Activated naive CD8-positive, alpha-beta T cell treated with anti-CD3 and anti-CD28 coated beads for 36 hours (primary cell): ENCODE data around the gene CDK9. TPM values are rescaled to one million over a fixed set of nuclear protein-coding genes. Genes with fewer than 3 reads are reported as not detected.
"Not testable (repeated sequence)": the region's sequence is repeated elsewhere in the genome, so short reads cannot be mapped to it uniquely, and the experiment has no call there.

Experiments used
- DNase-seq: peaks from one replicate; pipeline ENCODE4 v3.0.0; 2021
- H3K27ac Mint-ChIP-seq: one replicate; pipeline ENCODE4 v1.8.0; 2022; ENCODE audit warnings: mild to moderate bottlenecking, moderate library complexity, mixed read lengths
- H3K27me3 Mint-ChIP-seq: one replicate; pipeline ENCODE4 v1.8.0; 2022; ENCODE audit warnings: mild to moderate bottlenecking, mixed read lengths
- H3K36me3 Mint-ChIP-seq: one replicate; pipeline ENCODE4 v1.8.0; 2021; ENCODE audit warnings: mild to moderate bottlenecking, mixed read lengths
- H3K4me1 Mint-ChIP-seq: one replicate; pipeline ENCODE4 v1.8.0; 2021; ENCODE audit warnings: mixed read lengths
- H3K4me3 Mint-ChIP-seq: one replicate; pipeline ENCODE4 v1.8.0; 2022; ENCODE audit warnings: mild to moderate bottlenecking, moderate library complexity, mixed read lengths
- H3K9me3 Mint-ChIP-seq: one replicate; pipeline ENCODE4 v1.8.0; 2022; ENCODE audit warnings: mixed read lengths
- total RNA-seq, 2 experiments: library from RNA; stranded (reverse); gene quantifications; one replicate each; pipeline ENCODE4 v1.2.3, GENCODE V29; 2021

The CDK9 gene
- total RNA-seq, 2 experiments from 2014 or later = 85.2 to 94.2 TPM

- H3K4me3 Mint-ChIP-seq = no peak overlapping the region
- peak; percentile 34 for DNase-seq
These were observed 50.2 kb downstream of the CDK9 start for GRCh38 chr9:127835991-127836516.

GRCh38 chr9:127836561-127836960, 50.7 kb downstream of the CDK9 start:
- H3K36me3 Mint-ChIP-seq, DNase-seq, H3K27ac Mint-ChIP-seq, H3K9me3 Mint-ChIP-seq, H3K4me3 Mint-ChIP-seq, H3K27me3 Mint-ChIP-seq: not testable (repeated sequence)
- peaks cover 18% of the 10 kb centered on the region for H3K4me1 Mint-ChIP-seq

More at GRCh38 chr9:127835991-127836516, 50.2 kb downstream of the CDK9 start:
- H3K4me1 Mint-ChIP-seq = peaks cover 18% of the 10 kb centered on the region
- H3K9me3 Mint-ChIP-seq = no peaks in the 10 kb centered on the region
- H3K36me3 Mint-ChIP-seq = peaks cover 2% of the 10 kb centered on the region
- H3K27ac Mint-ChIP-seq = no peak overlapping the region
- no peaks in the 10 kb centered on the region for H3K27me3 Mint-ChIP-seq

- H3K27ac Mint-ChIP-seq = no peak overlapping the region
- no peaks in the 10 kb centered on the region for H3K9me3 Mint-ChIP-seq
- H3K4me1 Mint-ChIP-seq = peaks cover 15% of the 10 kb centered on the region
- H3K4me3 Mint-ChIP-seq = no peak overlapping the region
- H3K36me3 Mint-ChIP-seq = peaks cover 1% of the 10 kb centered on the region
- no peaks in the 10 kb centered on the region for H3K27me3 Mint-ChIP-seq
- DNase-seq = no peak
These were observed 51.5 kb downstream of the CDK9 start for GRCh38 chr9:127837346-127837745.

GRCh38 chr9:127838375-127839078, 52.7 kb downstream of the CDK9 start:
- H3K27ac Mint-ChIP-seq = no peak overlapping the region

More at GRCh38 chr9:127838375-127839078, 52.7 kb downstream of the CDK9 start:
- Mint-ChIP-seq H3K4me3 (no peak overlapping the region), H3K9me3 (no peaks in the 10 kb centered on the region), H3K4me1 (peaks cover 8% of the 10 kb centered on the region), H3K27me3 (no peaks in the 10 kb centered on the region), H3K36me3 (no peaks in the 10 kb centered on the region)
- DNase-seq = no peak

Other genes with a start within 250 kb of the CDK9 start
- 10 to 100 TPM; 18.8 to 19.9 TPM for gene STXBP1, start 173.8 kb upstream of the CDK9 start, total RNA-seq
- gene CFAP157, start 79.0 kb upstream of the CDK9 start, total RNA-seq = not detected
- gene PTRH1, start 70.4 kb upstream of the CDK9 start, total RNA-seq = 10 to 100 TPM; 19.7 to 21.2 TPM
- gene TTC16, start 70.0 kb upstream of the CDK9 start, total RNA-seq = 1 to 10 TPM; 1.3 to 1.4 TPM
- 10 to 100 TPM; 17.7 to 18.1 TPM for gene TOR2A, start 50.7 kb upstream of the CDK9 start, total RNA-seq
- gene SH2D3C, start 7.4 kb upstream of the CDK9 start, total RNA-seq = 10 to 100 TPM; 20.4 to 21.5 TPM
- gene FPGS, start 16.8 kb downstream of the CDK9 start, total RNA-seq = 10 to 100 TPM; 86.3 to 88.0 TPM
- 10 to 100 TPM; 17.7 to 18.8 TPM for gene ENG, start 68.6 kb downstream of the CDK9 start, total RNA-seq
- 10 to 100 TPM in 1 of 2 experiments, 1 to 10 TPM in 1; 9.9 to 11.7 TPM for gene AK1, start 91.6 kb downstream of the CDK9 start, total RNA-seq
- gene ST6GALNAC6, start 113.6 kb downstream of the CDK9 start, total RNA-seq = 10 to 100 TPM; 44.5 to 45.1 TPM
- 10 to 100 TPM; 45.3 to 51.2 TPM for gene ST6GALNAC4, start 131.0 kb downstream of the CDK9 start, total RNA-seq
- gene PIP5KL1, start 144.7 kb downstream of the CDK9 start, total RNA-seq = 1 to 10 TPM; 2.3 to 3.2 TPM
- 10 to 100 TPM; 55.4 to 57.6 TPM for gene DPM2, start 151.8 kb downstream of the CDK9 start, total RNA-seq
- 10 to 100 TPM; 77.2 to 83.8 TPM for gene EEIG1, start 195.0 kb downstream of the CDK9 start, total RNA-seq